ENCODE measurements around the gene PAK5. TPM values are rescaled to one million over a fixed set of nuclear protein-coding genes. Genes with fewer than 3 reads are reported as not detected.

PAK5 gene
- total RNA-seq, 1 donor from 2014 or later, result not detected

DNA sequence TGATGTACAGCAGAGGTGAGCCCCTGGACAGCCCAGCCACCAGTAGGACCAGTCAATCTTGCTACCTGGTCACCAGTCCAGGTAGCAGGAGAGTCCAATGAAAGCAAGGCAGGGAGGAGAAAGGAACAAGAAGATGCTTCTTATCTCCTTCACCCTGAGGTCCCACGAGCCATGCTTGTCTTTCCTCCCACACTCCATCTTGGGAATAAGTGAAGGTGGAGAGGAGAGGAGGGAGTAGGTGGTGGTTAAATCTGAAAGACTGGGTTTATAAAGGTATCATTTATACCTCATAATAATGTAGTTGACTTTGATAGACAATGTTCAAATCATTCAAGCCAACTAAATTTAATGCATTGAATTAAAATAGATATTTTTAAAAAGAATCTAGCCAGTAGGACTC, 288.6 kb downstream of the PAK5 start:
- H3K9me3 ChIP-seq (replicated peaks), result no peaks in the 10 kb centered on the region
- intact Hi-C loops (cut with micrococcal nuclease), result no loop called here

DNA sequence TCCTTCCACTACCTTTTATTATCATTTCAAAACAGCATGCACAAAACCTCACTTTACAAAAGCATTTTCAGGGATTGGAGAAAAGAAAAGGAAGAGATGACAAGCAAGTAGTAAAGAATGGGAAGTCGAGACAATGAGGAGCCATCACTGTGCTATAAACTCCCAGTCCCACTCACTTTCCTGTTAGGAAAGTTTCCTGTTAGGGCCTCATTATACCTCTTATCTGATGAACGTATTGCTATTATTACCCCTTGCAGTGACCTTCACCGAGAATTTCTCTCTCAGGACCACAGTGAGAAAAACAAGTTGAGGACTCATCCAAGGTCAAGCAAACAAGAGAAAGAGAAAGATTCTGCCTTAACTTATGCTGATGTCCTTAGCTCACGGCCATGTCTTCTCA, 295.7 kb downstream of the PAK5 start:
- Histone ChIP-seq H3K27me3 (ENCODE audit: low read depth) (peaks cover 12% of the 10 kb centered on the region), H3K9me3 (replicated peaks) (no peaks in the 10 kb centered on the region), H3K4me1 (no peaks in the 10 kb centered on the region), H3K4me3 (no peak overlapping the region), H3K36me3 (no peaks in the 10 kb centered on the region), H3K27ac (replicated peaks) (no peak overlapping the region)
- intact Hi-C loops (cut with micrococcal nuclease), result no loop called here
- TF ChIP-seq CTCF (IDR thresholded peaks at IDR 0.05; ENCODE audit: borderline replicate concordance), result no peak
- DNase-seq, result no peak

More for the DNA sequence above, 288.6 kb downstream of the PAK5 start:
- H3K4me3 ChIP-seq, result no peak overlapping the region
- H3K36me3 ChIP-seq, result no peaks in the 10 kb centered on the region
- H3K27ac ChIP-seq (replicated peaks), result no peak overlapping the region
- peaks cover 17% of the 10 kb centered on the region for H3K27me3 ChIP-seq (ENCODE audit: low read depth)
- H3K4me1 ChIP-seq, result no peaks in the 10 kb centered on the region
- TF ChIP-seq CTCF (IDR thresholded peaks at IDR 0.05; ENCODE audit: borderline replicate concordance), result no peak
- no peak for DNase-seq

DNA sequence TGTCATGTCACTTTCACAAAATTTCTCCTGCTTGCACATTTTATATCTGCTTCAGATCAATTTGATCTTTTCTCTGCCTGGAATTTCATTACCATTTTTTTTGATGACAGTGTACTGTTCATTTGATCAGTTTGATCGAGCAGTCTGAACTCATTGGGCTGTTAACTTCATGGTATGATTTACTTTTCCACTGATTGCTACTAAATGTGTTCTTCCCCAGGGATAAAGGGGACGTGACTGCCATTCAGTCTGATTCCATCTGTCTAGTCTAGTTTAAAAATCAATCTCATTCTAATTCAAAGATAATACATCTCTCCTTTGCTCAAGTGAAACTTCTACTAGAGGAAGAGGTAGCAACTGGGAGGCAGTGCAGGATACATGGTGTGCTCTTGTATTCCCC, 303.4 kb downstream of the PAK5 start:
- TF ChIP-seq CTCF (IDR thresholded peaks at IDR 0.05; ENCODE audit: borderline replicate concordance), result no peak
- H3K9me3 ChIP-seq (replicated peaks), result no peaks in the 10 kb centered on the region
- no peak for DNase-seq
- H3K4me1 ChIP-seq, result no peaks in the 10 kb centered on the region
- intact Hi-C loops (cut with micrococcal nuclease), result no loop called here
- H3K4me3 ChIP-seq, result no peak overlapping the region
- H3K36me3 ChIP-seq, result no peaks in the 10 kb centered on the region
- H3K27me3 ChIP-seq (ENCODE audit: low read depth), result peaks cover 14% of the 10 kb centered on the region
- H3K27ac ChIP-seq (replicated peaks), result no peak overlapping the region

DNA sequence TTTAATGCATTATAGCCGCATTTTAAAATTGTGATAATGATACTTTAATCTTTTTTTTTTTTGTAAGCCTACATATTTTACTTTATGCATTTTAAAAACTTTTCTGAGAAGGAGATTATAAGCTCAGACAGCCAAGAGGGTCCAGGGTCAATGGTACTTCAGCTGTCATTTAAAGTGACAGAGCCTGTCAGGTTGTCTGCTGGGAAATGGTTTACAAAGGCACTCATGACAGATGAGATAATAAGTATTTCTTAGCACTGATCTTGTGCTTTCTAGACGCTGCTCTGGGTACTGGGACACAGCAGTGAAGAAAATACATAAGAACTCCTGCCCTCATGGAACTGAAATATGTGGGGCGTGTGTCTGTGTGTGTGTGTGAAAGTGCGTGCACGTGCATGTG, 304.9 kb downstream of the PAK5 start:
- Histone ChIP-seq H3K9me3 (replicated peaks) (no peaks in the 10 kb centered on the region), H3K27me3 (ENCODE audit: low read depth) (peaks cover 7% of the 10 kb centered on the region), H3K4me1 (no peaks in the 10 kb centered on the region), H3K4me3 (no peak overlapping the region), H3K27ac (replicated peaks) (no peak overlapping the region), H3K36me3 (no peaks in the 10 kb centered on the region)
- no peak for DNase-seq
- TF ChIP-seq CTCF (IDR thresholded peaks at IDR 0.05; ENCODE audit: borderline replicate concordance), result no peak
- intact Hi-C loops (cut with micrococcal nuclease), result no loop called here

DNA sequence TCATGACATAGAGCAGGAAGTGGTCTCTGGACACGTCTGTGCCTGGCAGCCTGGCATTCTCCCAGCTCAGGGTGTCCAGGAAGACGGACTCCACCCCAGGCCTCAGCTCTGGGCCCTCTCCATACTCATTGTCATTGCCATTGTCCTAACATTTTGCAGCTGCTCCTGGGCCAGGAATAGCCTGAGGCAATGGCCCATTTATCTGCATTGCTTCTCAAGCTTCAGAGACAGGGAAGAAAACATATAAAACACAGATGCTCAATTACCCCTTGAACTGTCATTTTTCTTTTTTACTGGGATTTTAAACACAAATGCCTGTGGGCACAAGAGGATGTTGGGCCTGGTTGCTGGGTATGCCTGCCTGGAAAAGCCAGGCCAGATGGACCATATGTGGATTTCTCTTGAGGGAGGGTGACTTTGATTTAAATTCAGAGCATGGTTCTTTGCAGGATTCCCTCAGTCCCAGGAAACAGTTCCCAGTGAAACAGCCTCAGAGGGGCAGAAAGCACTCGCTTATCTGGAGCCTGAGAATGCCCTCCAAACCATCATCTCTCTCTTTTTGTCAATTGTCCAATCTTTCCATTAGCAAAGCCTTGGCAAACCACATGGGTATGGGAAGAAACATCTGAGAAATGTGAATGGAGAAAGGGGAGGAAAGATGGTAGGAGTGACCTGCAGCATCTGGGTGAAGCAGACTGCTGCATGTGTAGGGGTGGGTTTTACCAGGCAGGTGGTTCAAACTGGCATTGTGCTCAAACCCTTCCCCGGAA, 306.6 kb downstream of the PAK5 start:
- Histone ChIP-seq H3K9me3 (replicated peaks) (no peaks in the 10 kb centered on the region), H3K27me3 (ENCODE audit: low read depth) (peaks cover 7% of the 10 kb centered on the region), H3K36me3 (no peaks in the 10 kb centered on the region), H3K27ac (replicated peaks) (no peak overlapping the region), H3K4me3 (no peak overlapping the region), H3K4me1 (no peaks in the 10 kb centered on the region)
- DNase-seq, result no peak
- TF ChIP-seq CTCF (IDR thresholded peaks at IDR 0.05; ENCODE audit: borderline replicate concordance), result no peak
- intact Hi-C loops (cut with micrococcal nuclease), result no loop called here
